K562 (cell line): Measurements from ENCODE around the gene DBX1. TPM values are rescaled to one million over a fixed set of nuclear protein-coding genes. Genes with fewer than 3 reads are reported as not detected.
A peak's percentile ranks its signal among the peaks of the same experiment; 100 is the strongest.

Experiments
- BCOR ChIP-seq: fragments of 450-650 bp; IDR thresholded peaks from 2 replicates; pipeline ENCODE4 v1.6.1; 2016
- CC2D1A ChIP-seq: fragments of 450-650 bp; IDR thresholded peaks from 2 replicates; pipeline ENCODE4 v1.6.1; 2017; ENCODE audit warnings: mild to moderate bottlenecking
- ETV1 ChIP-seq: fragments of 450-650 bp; conservative IDR thresholded peaks from 2 replicates; pipeline ENCODE4 v1.6.1; 2016; ENCODE audit warnings: missing genetic modification characterization, control low read depth, low read depth, missing compliant biosample characterization
- FOSL1 ChIP-seq: fragments of 200-800 bp; sonication (Bioruptor generic); conservative IDR thresholded peaks from 2 replicates; pipeline ENCODE4 v1.6.1; 2016; ENCODE audit warnings: missing genetic modification characterization, missing compliant biosample characterization
- GABPA ChIP-seq: fragments of 200-800 bp; sonication (Bioruptor generic); conservative IDR thresholded peaks from 2 replicates; pipeline ENCODE4 v1.6.1; 2016; ENCODE audit warnings: low read depth, missing genetic modification characterization, missing compliant biosample characterization
- HOXB6 ChIP-seq: fragments of 250-450 bp; sonication (Bioruptor Pico); IDR thresholded peaks from 2 replicates; pipeline ENCODE4 v1.5.1; 2022; ENCODE audit warnings: mild to moderate bottlenecking, borderline replicate concordance
- JUND ChIP-seq, 2 experiments: IDR thresholded peaks; 2 replicates in 1 of 2; 3 replicates in 1 of 2; pipeline ENCODE4 v1.6.1; 2011; ENCODE audit warnings: borderline replicate concordance in 2 of 2, low read depth in 2 of 2, low read length in 2 of 2, improper control_type of control experiment in 1 of 2, missing biosample characterization in 1 of 2, missing genetic modification characterization in 1 of 2, missing genetic modification reagents in 1 of 2
- KLF13 ChIP-seq: fragments of 450-650 bp; IDR thresholded peaks from 2 replicates; pipeline ENCODE4 v1.6.1; 2016; ENCODE audit warnings: missing genetic modification characterization, low read depth, mild to moderate bottlenecking, missing compliant biosample characterization, moderate library complexity, borderline replicate concordance
- MBD2 ChIP-seq: sonication (generic); IDR thresholded peaks from 2 replicates; pipeline ENCODE4 v1.6.1; 2016; ENCODE audit warnings: low read depth, borderline replicate concordance
- MTA3 ChIP-seq: fragments of 450-650 bp; formaldehyde crosslinking; IDR thresholded peaks from 2 replicates; pipeline ENCODE4 v1.6.1; 2017; ENCODE audit warnings: mild to moderate bottlenecking, borderline replicate concordance
- MXD1 ChIP-seq: fragments of 250-450 bp; sonication (Bioruptor Pico); IDR thresholded peaks from 2 replicates; pipeline ENCODE4 v1.8.0; 2021; ENCODE audit warnings: borderline replicate concordance, mild to moderate bottlenecking, moderate library complexity; ENCODE audit not compliant: poor library complexity, severe bottlenecking
- NFIC ChIP-seq: fragments of 450-650 bp; IDR thresholded peaks from 2 replicates; pipeline ENCODE4 v1.6.1; 2017; ENCODE audit warnings: mild to moderate bottlenecking, inconsistent platforms
- NR0B1 ChIP-seq: fragments of 450-650 bp; IDR thresholded peaks from one replicate; pipeline ENCODE4 v1.6.1; 2018; ENCODE audit warnings: mild to moderate bottlenecking, moderate library complexity; ENCODE audit not compliant: partially characterized antibody
- PCBP1 ChIP-seq: fragments of 200-400 bp; formaldehyde crosslinking; IDR thresholded peaks from 2 replicates; pipeline ENCODE4 v1.6.1; 2018; ENCODE audit warnings: mild to moderate bottlenecking, low read depth, low read length; ENCODE audit not compliant: poor library complexity, severe bottlenecking
- PHF8 ChIP-seq: fragments of 200-600 bp; sonication (generic); IDR thresholded peaks from 2 replicates; pipeline ENCODE4 v1.6.1; 2012; ENCODE audit warnings: mixed run types, mild to moderate bottlenecking, inconsistent platforms, low read length, moderate library complexity, borderline replicate concordance
- SMARCA5 ChIP-seq: fragments of 450-650 bp; IDR thresholded peaks from 2 replicates; pipeline ENCODE4 v1.6.1; 2016
- SPI1 ChIP-seq: IDR thresholded peaks from 2 replicates; pipeline ENCODE4 v1.6.1; 2011; ENCODE audit warnings: low read depth, low read length, control low read depth, borderline replicate concordance
- TAF9B ChIP-seq: fragments of 450-650 bp; IDR thresholded peaks from 2 replicates; pipeline ENCODE4 v1.6.1; 2018; ENCODE audit warnings: mild to moderate bottlenecking; ENCODE audit not compliant: partially characterized antibody
- THAP12 ChIP-seq: fragments of 250-450 bp; sonication (Bioruptor Pico); IDR thresholded peaks from 2 replicates; pipeline ENCODE4 v1.9.0; 2021; ENCODE audit warnings: mild to moderate bottlenecking, inconsistent platforms
- ZNF175 ChIP-seq: fragments of 200-800 bp; sonication (Bioruptor generic); IDR thresholded peaks from 2 replicates; pipeline ENCODE4 v1.6.1; 2016; ENCODE audit warnings: low read depth, mild to moderate bottlenecking, missing genetic modification characterization, missing compliant biosample characterization
- ZNF224 ChIP-seq: sonication (generic); formaldehyde crosslinking; IDR thresholded peaks from 2 replicates; pipeline ENCODE4 v1.8.0; 2022; ENCODE audit warnings: mild to moderate bottlenecking, missing genetic modification reagents
- ZNF384 ChIP-seq: IDR thresholded peaks from 2 replicates; pipeline ENCODE4 v1.6.1; 2012; ENCODE audit warnings: low read depth, low read length, improper control_type of control experiment
- ZNF445 ChIP-seq: fragments of 250-450 bp; sonication (Bioruptor Pico); IDR thresholded peaks from 2 replicates; pipeline ENCODE4 v1.4.0; 2020; ENCODE audit warnings: low read depth, mild to moderate bottlenecking, moderate library complexity
- ZNF586 ChIP-seq: fragments of 450-650 bp; formaldehyde crosslinking; conservative IDR thresholded peaks from 2 replicates; pipeline ENCODE4 v1.4.0; 2020; ENCODE audit warnings: mild to moderate bottlenecking, moderate library complexity
- ZNF77 ChIP-seq: fragments of 250-450 bp; sonication (Bioruptor Pico); IDR thresholded peaks from 2 replicates; pipeline ENCODE4 v1.5.0; 2020
- polyA plus RNA-seq, 8 experiments: library from polyadenylated mRNA; depleted of rRNA in 4 of 8; stranded (reverse) in 5 of 8; unstranded in 3 of 8; fragments of >200 nt; fragmentation: Nextera tagmentation in 2 of 8; fragmentation: Illumina TruSeq in 1 of 8; extraction: Ambion mirVana in 2 of 8; extraction: Trizol in 1 of 8; gene quantifications; 2 replicates each; pipeline versions ENCODE4 v1.2.1 to v1.2.3, GENCODE V29; 2011 to 2014; ENCODE audit warnings: inconsistent platforms in 1 of 8, missing spikeins in 1 of 8
- total RNA-seq, 7 experiments: library from RNA; depleted of rRNA in 6 of 7; stranded (reverse); fragments of >200 nt in 6 of 7; fragmentation: Illumina TruSeq in 2 of 7; extraction: Trizol in 2 of 7; gene quantifications; 2 replicates each; pipeline versions ENCODE4 v1.2.1 to v1.2.3, GENCODE V29; 2011 to 2021; ENCODE audit warnings: low replicate concordance in 1 of 7

DBX1 gene
- total and polyA plus RNA-seq, 9 of the 15 experiments (the other 6 are each of a cell fraction or from before 2014, with no cell fraction given), result not detected

- TF ChIP-seq ZNF586 (no peak), ZNF175 (CRISPR knock-in tag) (peak; percentile 86), ZNF77 (CRISPR knock-in tag) (no peak), CC2D1A (no peak), NR0B1 (no peak), FOSL1 (tag) (peak; percentile 99), GABPA (tag) (no peak), THAP12 (no peak), SPI1 (no peak), PCBP1 (no peak), HOXB6 (CRISPR knock-in tag) (no peak), ZNF445 (no peak), ZNF384 (no peak), TAF9B (no peak), MXD1 (CRISPR knock-in tag) (no peak), PHF8 (peak; percentile 35; the same call in 1 of the 2 replicates), ZNF224 (peak; percentile 62; the same call in 1 of the 2 replicates), ETV1 (no peak), JUND (IDR thresholded peaks at IDR 0.05; ENCODE audit: borderline replicate concordance, low read depth, low read length) (peak; percentile 93), JUND (tag; IDR thresholded peaks at IDR 0.05; ENCODE audit: borderline replicate concordance, low read depth, low read length) (peak; percentile 99), KLF13 (tag) (no peak), SMARCA5 (no peak), MBD2 (no peak), BCOR (peak; percentile 80), NFIC (peak; percentile 50), MTA3 (peak; percentile 65; the same call in 1 of the 2 replicates)
Observed at GRCh38 chr11:20112291-20113148, 47.8 kb downstream of the DBX1 start (continued).
